NCI-H2081 (cell line): Measurements from ENCODE around the gene KPNB1.

Source experiments
- DNase-seq, 2 experiments: peaks; one replicate each; lab custom pipeline; 2025; lab: John Stamatoyannopoulos, UW

The KPNB1 gene

DNA sequence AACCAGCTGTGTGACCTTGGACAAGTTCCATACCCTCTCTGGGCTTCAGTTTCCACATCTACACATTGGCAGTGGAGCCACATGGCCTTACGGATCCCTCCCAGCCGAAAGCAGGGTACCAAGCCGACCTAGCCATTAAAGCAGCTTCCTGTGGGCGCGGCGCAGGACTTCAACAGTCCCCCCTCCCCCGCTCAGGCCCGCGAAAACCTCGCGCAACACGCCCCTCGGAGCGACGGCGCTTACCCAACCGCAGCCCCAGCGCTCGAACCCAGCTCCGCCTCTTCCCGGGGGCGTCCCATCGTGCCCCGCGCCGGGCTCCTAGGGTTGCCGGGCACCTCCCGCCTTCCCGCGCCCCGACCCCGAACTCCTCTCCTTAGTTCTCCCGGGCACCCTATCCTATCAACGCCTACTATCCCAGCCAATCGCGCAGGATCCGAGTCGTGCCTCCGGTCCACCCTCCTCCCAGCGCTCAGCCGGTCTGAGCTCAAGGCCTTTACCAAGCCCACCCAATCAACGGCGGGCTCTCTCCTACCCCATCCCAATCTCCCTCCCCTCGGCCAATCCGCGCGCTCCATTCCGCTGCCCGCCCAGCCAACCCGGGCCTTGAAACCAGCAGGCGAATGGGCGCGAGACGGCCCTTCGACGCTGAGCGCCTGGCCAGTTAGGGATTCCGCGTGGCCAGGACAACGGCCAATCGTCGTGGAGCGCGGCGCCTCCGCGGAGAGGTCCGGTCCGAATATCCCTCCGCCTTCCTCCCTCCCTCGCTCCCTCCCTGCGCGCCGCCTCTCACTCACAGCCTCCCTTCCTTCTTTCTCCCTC, at the start of gene KPNB1:
KPNB1 (plus strand) TSS at position 767 of the 819 bp plus-strand sequence. CDS start 326 bp downstream, outside the sequence.
- peak; percentile 100 for DNase-seq

DNA sequence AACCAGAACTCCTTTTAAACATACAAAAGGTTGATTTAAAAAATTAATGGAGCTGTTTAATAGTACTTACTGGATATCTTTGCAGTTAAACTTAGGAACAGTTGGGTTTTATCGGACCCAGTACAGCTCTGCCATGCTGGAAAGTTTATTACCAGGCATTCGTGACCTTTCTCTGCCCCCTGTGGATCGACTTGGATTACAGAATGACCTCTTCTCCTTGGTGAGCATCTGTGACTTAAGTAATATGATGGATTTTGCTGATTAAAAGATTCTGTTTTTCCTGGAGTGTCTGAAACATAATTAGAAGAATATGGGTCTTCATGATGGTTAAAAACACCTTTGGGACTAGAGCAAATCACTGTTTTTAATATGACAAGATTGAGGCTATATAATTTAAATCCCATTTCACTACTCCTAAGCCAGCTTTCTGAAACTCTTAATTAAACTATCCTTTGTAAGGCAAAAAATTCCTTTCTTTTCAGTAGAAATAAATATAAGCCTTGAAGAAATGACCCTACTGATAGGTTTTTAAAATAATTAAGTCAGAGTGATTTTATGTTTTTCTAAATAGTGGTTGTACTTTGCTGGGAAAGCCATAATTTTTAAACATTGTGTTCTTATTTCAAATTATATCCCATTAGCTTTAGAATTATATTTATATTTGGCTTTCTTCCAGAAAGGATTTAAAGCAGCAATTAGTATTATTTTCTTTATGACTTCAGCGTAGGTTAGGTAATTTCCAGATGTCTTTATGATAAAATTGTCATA, 45.7 kb upstream of the KPNB1 start:
- peak in 1 of 2 experiments; percentile 64 for DNase-seq

- DNase-seq = peak; percentile 82 to 94
Observed at GRCh38 chr17:47604598-47604927, 45.2 kb upstream of the KPNB1 start.

GRCh38 chr17:47605011-47605410, 44.7 kb upstream of the KPNB1 start:
- no peak for DNase-seq

GRCh38 chr17:47607481-47607880, 42.2 kb upstream of the KPNB1 start:
- DNase-seq = no peak

DNA sequence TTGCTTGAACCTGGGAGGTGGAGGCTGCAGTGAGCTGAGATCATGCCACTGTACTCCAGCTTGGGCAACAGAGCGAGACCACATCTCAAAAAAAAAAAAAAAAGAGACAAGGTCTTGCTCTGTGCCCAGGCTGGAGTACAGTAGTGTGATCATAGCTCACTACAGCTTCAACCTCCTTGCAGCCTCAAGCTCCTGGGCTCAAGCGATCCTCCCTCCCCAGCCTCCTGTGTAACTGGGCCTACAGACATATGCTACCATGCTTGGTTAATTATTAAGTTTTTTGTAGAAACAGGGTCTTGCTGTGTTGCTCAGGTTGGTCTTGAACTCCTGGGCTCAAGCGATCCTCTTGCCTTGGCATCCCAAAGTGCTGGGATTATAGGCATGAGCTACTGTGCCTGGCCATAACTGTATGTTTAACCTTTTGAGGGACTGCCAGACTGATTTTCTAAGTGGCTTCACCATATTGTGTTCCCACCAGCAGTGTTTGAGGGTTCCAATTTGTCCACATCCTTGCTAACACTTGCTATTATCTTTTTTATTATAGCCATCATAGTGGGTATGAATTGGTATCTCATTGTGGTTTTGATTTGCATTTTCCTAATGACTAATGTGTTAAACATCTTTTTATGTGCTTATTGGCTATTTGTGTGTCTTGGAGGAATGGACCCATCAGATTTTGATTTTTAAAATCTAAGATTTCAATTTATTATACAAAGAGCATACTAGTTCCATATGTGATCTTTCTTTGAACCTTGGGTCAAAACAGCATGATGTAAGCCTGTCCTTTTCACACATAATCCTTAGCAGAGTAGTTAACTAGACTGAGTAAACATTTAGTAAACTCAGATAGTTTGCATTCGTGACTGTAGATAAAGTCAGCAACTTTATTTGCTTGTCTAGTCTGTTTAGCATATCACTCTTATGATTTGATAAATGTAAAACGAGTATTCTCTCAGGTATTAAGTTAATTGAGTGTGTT, 38.1 kb upstream of the KPNB1 start:
- DNase-seq = no peak

DNA sequence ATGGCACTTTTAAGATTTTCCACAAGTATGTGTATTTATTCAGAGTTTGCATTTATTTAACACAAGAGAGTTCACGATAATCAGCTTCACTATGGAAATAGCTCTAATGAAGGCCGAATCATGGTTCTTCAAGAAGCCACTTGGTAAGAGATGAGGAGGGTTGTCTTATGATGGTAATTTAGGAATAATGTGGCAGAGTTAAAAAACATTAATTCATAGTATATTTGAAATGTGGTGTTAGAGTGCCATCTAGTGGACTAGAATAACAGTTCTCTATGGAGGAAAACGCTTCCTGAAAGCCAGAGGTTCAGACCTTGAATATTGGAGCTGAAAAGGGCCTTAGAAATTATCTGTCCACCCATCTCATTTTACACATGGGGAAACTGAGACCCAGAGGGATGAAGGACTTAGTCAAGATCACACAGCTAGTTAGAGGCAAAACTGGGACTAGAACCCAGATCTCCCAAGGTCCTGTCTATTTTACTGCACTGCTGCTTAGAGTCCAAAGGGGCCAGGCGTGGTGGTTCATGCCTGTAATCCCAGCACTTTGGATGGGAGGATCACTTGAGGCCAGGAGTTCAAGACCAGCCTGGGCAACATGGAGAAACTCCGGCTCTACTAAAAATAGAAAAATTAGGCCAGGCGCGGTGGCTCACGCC, 33.8 kb upstream of the KPNB1 start:
- DNase-seq = peak; percentile 48 to 66

DNA sequence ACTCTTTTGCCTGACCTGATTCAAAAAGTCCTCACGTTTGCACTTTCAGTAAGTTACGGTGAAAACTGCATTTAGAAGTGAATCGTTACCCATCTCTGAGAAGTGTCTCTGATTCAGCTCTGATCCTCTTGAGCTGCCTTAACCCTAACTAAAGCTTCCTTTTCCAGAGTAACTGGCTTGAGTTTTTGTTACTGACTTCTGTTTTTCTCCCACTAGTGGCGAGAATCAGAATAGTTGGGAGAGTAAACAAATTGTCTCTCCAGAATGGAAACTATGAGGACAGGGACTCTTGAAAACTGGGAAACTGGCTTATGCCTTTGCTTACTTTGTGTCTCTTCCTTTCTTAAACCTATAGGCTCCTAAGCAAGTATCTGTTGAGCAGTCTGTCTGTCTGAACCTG, 31.3 kb upstream of the KPNB1 start:
- no peak for DNase-seq

DNA sequence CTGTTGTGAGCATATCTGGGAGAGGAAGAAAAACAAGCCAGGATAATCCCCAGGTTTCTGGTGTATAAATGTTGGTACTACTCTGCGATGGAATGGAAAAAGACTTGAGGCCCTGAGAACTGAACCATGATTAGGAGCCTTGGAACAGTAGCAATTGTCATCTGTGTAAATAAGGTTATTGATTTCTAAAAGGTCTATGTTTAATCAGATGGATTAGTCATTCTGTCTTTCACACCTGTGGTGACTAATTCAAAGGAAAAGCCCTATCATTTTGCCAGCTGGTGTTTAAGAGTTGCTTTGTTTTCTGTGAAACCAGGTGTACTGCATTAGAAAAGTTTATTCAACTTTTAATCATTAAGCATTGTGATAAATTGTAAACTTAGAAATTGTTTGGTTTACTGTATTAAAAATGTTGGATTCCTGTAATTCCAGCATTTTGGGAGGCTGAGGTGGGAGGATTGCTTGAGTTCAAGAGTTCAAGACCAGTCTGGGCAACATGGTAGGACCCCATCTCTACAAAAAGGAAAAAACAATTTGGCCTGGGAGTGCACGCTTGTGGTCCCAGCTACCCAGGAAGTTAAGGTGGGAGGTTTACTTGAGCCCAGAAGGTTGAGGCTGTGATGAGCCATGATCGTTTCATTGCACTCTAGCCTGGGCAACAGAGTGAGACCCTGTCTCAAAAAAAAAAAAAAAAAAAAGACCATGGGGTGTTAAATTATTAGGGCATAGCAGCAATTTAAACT, 29.0 kb upstream of the KPNB1 start:
- DNase-seq = peak; percentile 16 to 37

- no peak for DNase-seq
Observed at GRCh38 chr17:47621293-47622179, 28.2 kb upstream of the KPNB1 start.

GRCh38 chr17:47622180-47622549, 27.6 kb upstream of the KPNB1 start:
- no peak for DNase-seq

GRCh38 chr17:47624727-47625068, 25.0 kb upstream of the KPNB1 start:
- DNase-seq = no peak

GRCh38 chr17:47628014-47628566, 21.6 kb upstream of the KPNB1 start:
- DNase-seq = no peak

GRCh38 chr17:47629826-47630225, 19.9 kb upstream of the KPNB1 start:
- no peak for DNase-seq

DNA sequence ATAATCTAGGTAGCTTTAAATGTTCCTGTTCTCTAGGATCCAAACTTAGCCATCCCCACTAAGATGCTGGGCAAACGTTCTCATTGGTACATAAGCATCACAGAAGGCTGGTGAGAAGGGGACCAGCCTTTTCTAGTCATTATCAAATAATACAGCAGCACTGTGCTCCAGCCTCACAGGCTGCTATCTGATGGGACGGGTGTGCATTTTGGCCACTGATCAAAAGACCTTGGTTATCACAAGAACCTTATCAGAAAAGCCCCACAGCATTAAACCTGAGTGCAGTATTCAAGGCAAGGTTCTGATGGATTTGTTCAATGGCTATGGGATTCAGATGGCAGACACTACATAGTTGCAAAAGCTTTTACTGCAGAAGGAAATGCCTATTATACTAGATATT, 19.1 kb upstream of the KPNB1 start:
- DNase-seq = no peak

DNA sequence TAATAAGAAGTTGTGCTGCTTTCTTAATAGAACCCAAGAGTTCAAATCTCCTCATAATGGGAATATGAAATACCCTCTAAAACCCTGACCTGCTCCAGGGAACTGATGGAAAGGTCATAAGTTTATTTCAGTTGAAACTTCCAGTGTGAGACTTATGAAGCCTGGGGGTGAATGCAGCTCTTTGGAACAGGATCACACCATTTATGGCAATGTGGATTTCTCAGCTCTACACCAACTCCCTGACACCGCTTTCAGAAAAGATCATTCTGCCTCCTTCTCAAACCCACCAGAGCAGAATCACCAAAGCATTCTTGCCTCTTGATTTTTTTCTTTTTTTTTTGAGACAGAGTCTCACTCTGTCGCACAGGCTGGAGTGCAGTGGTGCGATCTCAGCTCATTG, 16.7 kb upstream of the KPNB1 start:
- DNase-seq = no peak

DNA sequence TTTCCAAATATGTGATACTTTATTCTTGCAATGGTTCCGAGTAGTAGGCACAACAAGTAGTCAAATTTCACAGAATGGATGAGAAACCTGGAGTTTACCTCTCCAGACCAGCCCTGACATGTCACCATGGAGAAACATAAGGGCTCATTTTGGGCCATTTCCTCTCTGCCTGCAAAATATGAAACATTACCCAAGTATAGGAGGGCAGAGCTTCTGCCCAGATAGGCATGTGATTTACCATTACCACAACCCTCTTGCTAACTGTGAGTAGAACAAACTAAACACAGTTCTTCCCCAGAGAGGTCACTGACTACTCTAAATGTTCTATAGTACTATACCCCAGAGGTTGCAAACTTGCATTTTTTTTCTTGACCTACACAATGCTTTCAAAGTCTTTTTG, 15.7 kb upstream of the KPNB1 start:
- no peak for DNase-seq

DNA sequence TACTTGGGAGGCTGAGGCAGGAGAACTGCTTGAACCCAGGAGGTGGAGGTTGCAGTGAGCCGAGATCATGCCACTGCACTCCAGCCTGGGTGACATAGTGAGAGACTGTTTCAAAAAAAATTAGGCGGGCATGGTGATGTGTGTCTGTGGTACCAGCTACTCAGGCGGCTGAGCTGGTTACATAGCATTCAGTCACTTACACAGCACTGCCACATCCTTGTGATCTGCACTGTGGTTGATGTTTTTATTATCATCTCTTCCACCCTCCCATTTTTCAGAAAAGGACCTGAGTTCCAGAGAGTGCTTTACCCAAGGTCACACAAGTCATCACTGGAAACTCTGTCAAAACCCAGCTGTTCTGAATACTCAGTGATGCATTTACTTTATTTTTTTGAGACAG, 14.8 kb upstream of the KPNB1 start:
- no peak for DNase-seq

DNA sequence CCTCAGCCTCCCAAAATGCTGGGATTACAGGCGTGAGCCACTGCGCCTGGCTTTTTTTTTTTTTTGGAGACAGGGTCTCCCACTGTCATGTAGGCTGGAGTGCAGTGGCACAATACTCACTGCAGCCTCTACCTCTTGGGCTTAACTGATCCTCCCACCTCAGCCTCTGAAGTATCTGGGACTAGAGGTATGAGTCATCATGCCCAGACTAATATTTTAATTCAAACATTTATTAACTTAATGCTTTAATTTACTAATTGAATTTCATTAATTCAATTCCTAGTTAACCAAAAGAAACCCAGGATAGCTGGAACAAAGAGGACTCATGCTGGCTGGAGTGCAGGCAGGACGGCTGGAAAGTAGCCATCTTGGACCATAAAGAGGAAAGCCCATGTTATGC, 14.0 kb upstream of the KPNB1 start:
- DNase-seq = no peak
